HEK293 (cell line): ENCODE results near the gene VCAM1.

Experiments used
- CTCF ChIA-PET: fragments of 350-600 bp; formaldehyde crosslinking; extraction: SDS; loops from one replicate; lab custom pipeline; 2021; ENCODE audit warnings: antibody characterized with exemption; lab: Yijun Ruan, JAX
- POLR2A ChIA-PET: fragments of 300-600 bp; formaldehyde crosslinking; extraction: SDS; loops from one replicate; lab custom pipeline; 2020; ENCODE audit warnings: antibody characterized with exemption, inconsistent platforms; lab: Yijun Ruan, JAX
- H3K27ac ChIP-seq: fragments of 200-500 bp; sonication (Bioruptor generic); 2 replicates; pipeline ENCODE4 v1.5.1; 2014; ENCODE audit warnings: low read depth, low read length, control low read depth, inconsistent platforms; ENCODE audit errors: extremely low read depth
- H3K36me3 ChIP-seq, 2 experiments: fragments of 200-500 bp in 1 of 2; sonication (Bioruptor generic) in 1 of 2; 1 replicate in 1 of 2; 2 replicates in 1 of 2; pipeline ENCODE4 v1.5.1; 2014 to 2017; ENCODE audit warnings: inconsistent platforms in 2 of 2, low read length in 2 of 2; ENCODE audit not compliant: control insufficient read depth in 2 of 2, insufficient read depth in 1 of 2
- H3K4me1 ChIP-seq: fragments of 200-500 bp; sonication (Bioruptor generic); 2 replicates; pipeline ENCODE4 v1.5.1; 2014; ENCODE audit warnings: mild to moderate bottlenecking, low read length, inconsistent platforms; ENCODE audit not compliant: control insufficient read depth, insufficient read depth
- H3K4me3 ChIP-seq: 2 replicates; pipeline ENCODE4 v1.5.1; 2011; ENCODE audit warnings: low read depth, mild to moderate bottlenecking, control low read depth, low read length, moderate library complexity
- H3K9me3 ChIP-seq: fragments of 200-500 bp; sonication (Bioruptor generic); 2 replicates; pipeline ENCODE4 v1.5.1; 2014; ENCODE audit warnings: low read depth, low read length, inconsistent platforms; ENCODE audit not compliant: control insufficient read depth, insufficient read depth
- GFI1B ChIP-seq: fragments of 450-650 bp; formaldehyde crosslinking; IDR thresholded peaks from 2 replicates; pipeline ENCODE4 v1.5.1; 2016; ENCODE audit warnings: missing biosample characterization, missing genetic modification characterization
- HOXC10 ChIP-seq: sonication (generic); formaldehyde crosslinking; IDR thresholded peaks from 2 replicates; pipeline ENCODE4 v1.8.1; 2023; ENCODE audit warnings: mild to moderate bottlenecking, missing genetic modification reagents
- OVOL3 ChIP-seq: fragments of 450-650 bp; formaldehyde crosslinking; IDR thresholded peaks from 2 replicates; pipeline ENCODE4 v1.5.1; 2016; ENCODE audit warnings: missing biosample characterization, missing genetic modification characterization
- PRDM2 ChIP-seq: fragments of 450-650 bp; formaldehyde crosslinking; IDR thresholded peaks from 2 replicates; pipeline ENCODE4 v1.5.1; 2016; ENCODE audit warnings: missing biosample characterization, missing genetic modification characterization, borderline replicate concordance
- ZBTB26 ChIP-seq: fragments of 450-650 bp; formaldehyde crosslinking; optimal IDR thresholded peaks from 2 replicates; pipeline ENCODE3; 2016; ENCODE audit warnings: missing biosample characterization, mild to moderate bottlenecking, missing genetic modification characterization
- ZBTB44 ChIP-seq: fragments of 450-650 bp; IDR thresholded peaks from 2 replicates; pipeline ENCODE4 v1.5.1; 2018; ENCODE audit warnings: missing biosample characterization, mild to moderate bottlenecking, missing genetic modification characterization
- ZNF132 ChIP-seq: fragments of 450-650 bp; formaldehyde crosslinking; IDR thresholded peaks from 2 replicates; pipeline ENCODE4 v1.5.1; 2017; ENCODE audit warnings: missing biosample characterization, missing genetic modification characterization, borderline replicate concordance
- ZNF146 ChIP-seq: fragments of 450-650 bp; formaldehyde crosslinking; IDR thresholded peaks from 2 replicates; pipeline ENCODE4 v1.5.1; 2016; ENCODE audit warnings: missing biosample characterization, missing genetic modification characterization
- ZNF221 ChIP-seq: fragments of 450-650 bp; formaldehyde crosslinking; IDR thresholded peaks from 2 replicates; pipeline ENCODE4 v1.5.1; 2017; ENCODE audit warnings: missing biosample characterization, missing genetic modification characterization, borderline replicate concordance
- ZNF223 ChIP-seq: fragments of 450-650 bp; formaldehyde crosslinking; IDR thresholded peaks from 2 replicates; pipeline ENCODE4 v1.5.1; 2016; ENCODE audit warnings: missing biosample characterization, missing genetic modification characterization
- ZNF302 ChIP-seq: fragments of 450-650 bp; formaldehyde crosslinking; IDR thresholded peaks from 2 replicates; pipeline ENCODE4 v1.5.1; 2016; ENCODE audit warnings: missing biosample characterization, missing genetic modification characterization, low read depth
- ZNF433 ChIP-seq: fragments of 450-650 bp; formaldehyde crosslinking; IDR thresholded peaks from 2 replicates; pipeline ENCODE4 v1.5.1; 2016; ENCODE audit warnings: missing biosample characterization, missing genetic modification characterization, low read depth
- ZNF529 ChIP-seq: fragments of 450-650 bp; formaldehyde crosslinking; IDR thresholded peaks from 2 replicates; pipeline ENCODE4 v1.5.1; 2017; ENCODE audit warnings: missing genetic modification characterization, missing biosample characterization; ENCODE audit not compliant: insufficient replicate concordance
- ZNF548 ChIP-seq: fragments of 450-650 bp; formaldehyde crosslinking; IDR thresholded peaks from 2 replicates; pipeline ENCODE4 v1.5.1; 2016; ENCODE audit warnings: missing biosample characterization, missing genetic modification characterization
- ZNF580 ChIP-seq: fragments of 450-650 bp; formaldehyde crosslinking; IDR thresholded peaks from 2 replicates; pipeline ENCODE4 v1.5.1; 2016; ENCODE audit warnings: missing biosample characterization, missing genetic modification characterization
- ZNF624 ChIP-seq: fragments of 450-650 bp; formaldehyde crosslinking; IDR thresholded peaks from 2 replicates; pipeline ENCODE4 v1.5.1; 2017; ENCODE audit warnings: missing biosample characterization, missing genetic modification characterization
- ZNF768 ChIP-seq: fragments of 450-650 bp; formaldehyde crosslinking; IDR thresholded peaks from 2 replicates; pipeline ENCODE4 v1.5.1; 2018; ENCODE audit warnings: missing biosample characterization, mild to moderate bottlenecking, missing genetic modification characterization

Gene VCAM1

GRCh38 chr1:100769906-100770646 lies 50.5 kb downstream of the VCAM1 start:
- no peak overlapping the region for H3K4me3 ChIP-seq
- TF ChIP-seq ZBTB44 (tag by site-specific recombination): no peak
- no peak for TF ChIP-seq ZNF624 (tag by site-specific recombination)
- TF ChIP-seq ZNF302: no peak
- TF ChIP-seq ZNF221 (tag by site-specific recombination): no peak
- TF ChIP-seq GFI1B: no peak
- no peak for TF ChIP-seq ZNF529 (tag by site-specific recombination)
- TF ChIP-seq, all 188 proteins: peak for 0
- H3K4me1 ChIP-seq: no peaks in the 10 kb centered on the region
- ChIA-PET POLR2A (no interaction called here), CTCF (no interaction called here)
- no peaks in the 10 kb centered on the region for H3K36me3 ChIP-seq
- no peak overlapping the region for H3K27ac ChIP-seq
- no peaks in the 10 kb centered on the region for H3K9me3 ChIP-seq

GRCh38 chr1:100773444-100773843 lies 53.9 kb downstream of the VCAM1 start:
- no peaks in the 10 kb centered on the region for H3K9me3 ChIP-seq
- H3K4me1 ChIP-seq: no peaks in the 10 kb centered on the region
- ChIA-PET POLR2A (no interaction called here), CTCF (no interaction called here)
- H3K4me3 ChIP-seq: no peak overlapping the region
- TF ChIP-seq ZNF223 (tag by site-specific recombination): no peak
- TF ChIP-seq ZNF433 (tag by site-specific recombination): no peak
- no peak for TF ChIP-seq ZNF132 (tag by site-specific recombination)
- no peak for TF ChIP-seq HOXC10 (CRISPR knock-in tag)
- no peak for TF ChIP-seq ZBTB26
- no peak for TF ChIP-seq ZNF548
- no peak for TF ChIP-seq ZNF146
- H3K27ac ChIP-seq: no peak overlapping the region
- no peaks in the 10 kb centered on the region for H3K36me3 ChIP-seq

GRCh38 chr1:100774370-100774769 lies 54.8 kb downstream of the VCAM1 start:
- Histone ChIP-seq H3K36me3 (no peaks in the 10 kb centered on the region), H3K4me1 (no peaks in the 10 kb centered on the region), H3K27ac (no peak overlapping the region), H3K9me3 (no peaks in the 10 kb centered on the region), H3K4me3 (no peak overlapping the region)
- POLR2A ChIA-PET: no interaction called here
- CTCF ChIA-PET: interaction anchor here (0.6 kb wide), 1 partner anchor 46 kb away, joined by 3 read pairs; no protein-coding TSS in a partner anchor
- TF ChIP-seq ZNF580 (tag by site-specific recombination) (no peak), OVOL3 (no peak), ZNF768 (no peak), PRDM2 (no peak)
- TF ChIP-seq, all 188 proteins: peak for 0
